ENCODE data around the gene MPPED1. TPM values are rescaled to one million over a fixed set of nuclear protein-coding genes. Genes with fewer than 3 reads are reported as not detected.

Gene MPPED1
- total RNA-seq, 4 donors from 2014 or later, result 0.23 to 0.99 (median 0.80) TPM; not detected in 1

GRCh38 chr22:43441751-43442150, 29.9 kb downstream of the MPPED1 start:
- Histone ChIP-seq H3K27me3 (peaks cover 48% of the 10 kb centered on the region), H3K36me3 (no peaks in the 10 kb centered on the region), H3K9me3 (no peaks in the 10 kb centered on the region), H3K27ac (no peak overlapping the region), H3K4me1 (peaks cover under 1% of the 10 kb centered on the region), H3K4me3 (no peak overlapping the region)
- no peak for DNase-seq (ENCODE audit: low spot score in 2 of 2)
- WGBS, result 61% methylated on average over 8 of the region's 8 CpGs
- no peak for TF ChIP-seq EP300 (IDR thresholded peaks at IDR 0.05)
- no peak for TF ChIP-seq POLR2A (IDR thresholded peaks at IDR 0.05)
- no peak for TF ChIP-seq CTCF (IDR thresholded peaks at IDR 0.05)
- TF ChIP-seq POLR2AphosphoS5 (IDR thresholded peaks at IDR 0.05), result no peak

GRCh38 chr22:43442386-43443151, 30.8 kb downstream of the MPPED1 start:
- Histone ChIP-seq H3K4me1 (peaks cover 5% of the 10 kb centered on the region), H3K27ac (no peak overlapping the region), H3K4me3 (no peak overlapping the region), H3K36me3 (no peaks in the 10 kb centered on the region), H3K27me3 (peaks cover 42% of the 10 kb centered on the region), H3K9me3 (no peaks in the 10 kb centered on the region)
- WGBS, result 17% methylated on average over 1 of the region's 16 CpGs
- no peak for DNase-seq (ENCODE audit: low spot score in 2 of 2)
- TF ChIP-seq CTCF (IDR thresholded peaks at IDR 0.05) (no peak), POLR2AphosphoS5 (IDR thresholded peaks at IDR 0.05) (no peak), EP300 (IDR thresholded peaks at IDR 0.05) (no peak), POLR2A (IDR thresholded peaks at IDR 0.05) (no peak)

- peaks cover 36% of the 10 kb centered on the region for H3K27me3 ChIP-seq
- peaks cover 5% of the 10 kb centered on the region for H3K4me1 ChIP-seq
- no peaks in the 10 kb centered on the region for H3K36me3 ChIP-seq
- TF ChIP-seq EP300 (IDR thresholded peaks at IDR 0.05), result no peak
- TF ChIP-seq POLR2AphosphoS5 (IDR thresholded peaks at IDR 0.05), result no peak
- no peak for TF ChIP-seq CTCF (IDR thresholded peaks at IDR 0.05)
- no peak for TF ChIP-seq POLR2A (IDR thresholded peaks at IDR 0.05)
- H3K4me3 ChIP-seq, result no peak overlapping the region
- no peak for DNase-seq (ENCODE audit: low spot score in 2 of 2)
- H3K27ac ChIP-seq, result no peak overlapping the region
- no peaks in the 10 kb centered on the region for H3K9me3 ChIP-seq
- 77% methylated on average over 6 of the region's 6 CpGs for WGBS
Observed at GRCh38 chr22:43443152-43443471, 31.3 kb downstream of the MPPED1 start.

- no peak for DNase-seq (ENCODE audit: low spot score in 2 of 2)
- Histone ChIP-seq H3K4me1 (peaks cover 5% of the 10 kb centered on the region), H3K27me3 (peaks cover 30% of the 10 kb centered on the region), H3K9me3 (no peaks in the 10 kb centered on the region), H3K27ac (no peak overlapping the region), H3K36me3 (no peaks in the 10 kb centered on the region), H3K4me3 (no peak overlapping the region)
- WGBS, result 84% methylated on average over 10 of the region's 10 CpGs
- TF ChIP-seq CTCF (IDR thresholded peaks at IDR 0.05) (no peak), EP300 (IDR thresholded peaks at IDR 0.05) (no peak), POLR2AphosphoS5 (IDR thresholded peaks at IDR 0.05) (no peak), POLR2A (IDR thresholded peaks at IDR 0.05) (no peak)
Observed at GRCh38 chr22:43446037-43446803, 34.4 kb downstream of the MPPED1 start.

- no peaks in the 10 kb centered on the region for H3K9me3 ChIP-seq
- H3K4me1 ChIP-seq, result peaks cover 5% of the 10 kb centered on the region
- H3K4me3 ChIP-seq, result no peak overlapping the region
- 36% methylated on average over 8 of the region's 8 CpGs for WGBS
- peaks cover 29% of the 10 kb centered on the region for H3K27me3 ChIP-seq
- no peak for DNase-seq (ENCODE audit: low spot score in 2 of 2)
- TF ChIP-seq POLR2AphosphoS5 (IDR thresholded peaks at IDR 0.05), result no peak
- TF ChIP-seq CTCF (IDR thresholded peaks at IDR 0.05), result no peak
- H3K27ac ChIP-seq, result no peak overlapping the region
- H3K36me3 ChIP-seq, result no peaks in the 10 kb centered on the region
Observed at GRCh38 chr22:43446916-43447315, 35.1 kb downstream of the MPPED1 start.

Measured in suprapubic skin (tissue), 4 donors.